ENCODE measurements around the gene CAPN14. TPM values are rescaled to one million over a fixed set of nuclear protein-coding genes. Genes with fewer than 3 reads are reported as not detected.
A peak's percentile ranks its signal among the peaks of the same experiment; 100 is the strongest.

The CAPN14 gene
- polyA plus RNA-seq, 1 experiment, result 0.09 TPM

DNA sequence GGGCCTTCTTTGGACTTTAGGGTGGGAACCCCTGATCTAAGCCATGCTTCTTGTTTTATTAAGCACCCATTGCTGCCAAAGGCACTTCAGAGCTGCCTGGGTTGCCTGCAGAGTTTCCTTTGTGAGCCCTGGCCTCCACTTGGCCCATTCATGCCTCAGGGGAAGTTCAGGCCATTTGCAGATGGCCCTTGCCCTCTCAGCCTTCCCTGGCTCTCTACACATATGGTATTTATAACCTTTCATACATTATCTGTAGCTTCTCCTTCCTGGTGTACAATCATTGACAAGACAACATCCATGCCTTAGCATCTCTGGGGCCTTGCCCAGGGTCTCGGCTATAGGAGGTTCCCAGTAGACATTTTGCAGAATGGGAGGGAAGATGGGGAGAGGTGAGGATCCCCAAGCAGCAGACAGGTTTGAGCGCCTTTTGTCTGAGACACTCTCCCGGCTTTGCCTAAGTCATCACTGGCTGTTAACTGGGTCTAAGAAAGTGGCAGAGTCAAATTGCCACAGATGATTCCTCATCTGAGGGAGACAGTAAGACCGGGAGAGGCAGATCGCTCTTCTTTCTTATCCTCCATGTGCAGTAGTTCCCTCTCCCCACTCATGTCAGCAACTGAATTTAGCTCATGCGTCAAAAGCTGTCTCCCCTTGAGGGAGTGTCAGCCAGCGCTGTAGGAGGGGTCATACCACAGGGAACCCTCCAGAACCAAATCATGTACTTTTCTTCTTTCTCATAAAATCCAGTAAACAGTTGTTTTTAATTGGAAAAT is 19.3 kb upstream of the CAPN14 start:
- no peak overlapping the region for H3K27ac ChIP-seq (ENCODE audit: low read depth, low read length)
- no peak for TF ChIP-seq CTCF (IDR thresholded peaks at IDR 0.05; ENCODE audit: low read depth, low read length)
- H3K27me3 ChIP-seq (ENCODE audit: control insufficient read depth, insufficient read depth, low read length), result peaks cover 4% of the 10 kb centered on the region
- H3K4me3 ChIP-seq (ENCODE audit: low read depth, low read length), result peak overlapping the region; percentile 14; the same call in 1 of the 2 replicates
- ChIA-PET CTCF (interaction anchor here (0.7 to 1.1 kb wide), 3 partner anchors 67 to 287 kb away, joined by 3 to 8 read pairs (median 4); no protein-coding TSS in a partner anchor), POLR2A (no interaction called here)
- H3K9me3 ChIP-seq (ENCODE audit: control insufficient read depth, insufficient read depth, low read length), result peaks cover 4% of the 10 kb centered on the region; the same call in 1 of the 2 replicates
- DNase-seq (ENCODE audit: low read depth, low spot score), result no peak

- POLR2A ChIA-PET, result interaction anchor here (0.6 to 2.3 kb wide), 3 partner anchors 81 to 84 kb away, joined by 3 to 9 read pairs (median 4); no protein-coding TSS in a partner anchor
- peak; percentile 78 for DNase-seq (ENCODE audit: low read depth, low spot score)
- CTCF ChIA-PET, result interaction anchor here (0.7 to 4.9 kb wide), 2 partner anchors 97 to 905 kb away, joined by 3 to 71 read pairs; no protein-coding TSS in a partner anchor
Observed at GRCh38 chr2:31235504-31235902, 18.2 kb upstream of the CAPN14 start.

DNA sequence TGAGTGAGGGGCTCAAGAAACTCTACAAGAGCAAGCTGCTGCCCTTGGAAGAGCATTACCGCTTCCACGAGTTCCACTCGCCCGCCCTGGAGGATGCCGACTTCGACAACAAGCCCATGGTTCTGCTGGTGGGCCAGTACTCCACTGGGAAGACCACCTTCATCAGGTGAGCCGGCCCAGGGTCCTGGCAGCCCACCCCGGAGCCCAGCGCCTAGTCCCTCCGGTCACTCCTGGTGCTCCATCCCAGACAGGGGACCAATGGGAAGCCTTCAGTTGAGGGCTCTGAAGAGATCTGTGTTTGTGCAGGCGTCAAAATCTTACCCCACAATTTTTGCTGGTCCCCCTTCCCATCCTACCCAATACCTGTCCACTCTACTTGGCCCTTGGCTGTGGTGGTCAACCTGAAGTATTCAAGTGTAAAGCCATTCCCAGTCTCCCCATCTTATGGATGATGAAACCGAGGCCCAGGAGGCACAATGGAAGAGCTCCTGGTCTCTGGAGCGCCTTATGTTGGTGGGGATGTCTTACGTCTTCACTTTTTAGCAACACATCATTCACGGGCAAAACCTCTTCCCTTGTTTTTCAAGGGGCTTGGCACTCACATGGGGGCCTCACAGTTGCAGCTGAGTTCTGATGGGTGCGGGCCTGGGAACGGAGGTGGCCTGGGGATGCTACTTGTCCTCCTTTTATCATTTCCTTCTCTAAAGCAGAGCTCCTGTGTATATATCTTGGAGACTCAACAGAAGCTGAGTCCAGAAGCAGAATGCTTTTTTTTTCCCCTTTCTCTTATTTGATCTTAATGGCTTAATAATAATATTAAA is 17.6 kb upstream of the CAPN14 start:
- DNase-seq (ENCODE audit: low read depth, low spot score), result no peak
- H3K4me3 ChIP-seq (ENCODE audit: low read depth, low read length), result peak overlapping the region; percentile 83
- H3K27ac ChIP-seq (ENCODE audit: low read depth, low read length), result no peak overlapping the region
- CTCF ChIA-PET, result interaction anchor here (0.7 to 4.9 kb wide), 3 partner anchors 40 to 905 kb away, joined by 3 to 71 read pairs (median 5); no protein-coding TSS in a partner anchor
- no peak for TF ChIP-seq CTCF (IDR thresholded peaks at IDR 0.05; ENCODE audit: low read depth, low read length)
- peaks cover 8% of the 10 kb centered on the region for H3K27me3 ChIP-seq (ENCODE audit: control insufficient read depth, insufficient read depth, low read length)
- POLR2A ChIA-PET, result interaction anchor here (0.6 to 2.3 kb wide), 3 partner anchors 81 to 84 kb away, joined by 3 to 9 read pairs (median 4); no protein-coding TSS in a partner anchor
- peaks cover 3% of the 10 kb centered on the region; the same call in 1 of the 2 replicates for H3K9me3 ChIP-seq (ENCODE audit: control insufficient read depth, insufficient read depth, low read length)

More at GRCh38 chr2:31235504-31235902, 18.2 kb upstream of the CAPN14 start:
- Histone ChIP-seq H3K4me3 (ENCODE audit: low read depth, low read length) (peak overlapping the region; percentile 83), H3K9me3 (ENCODE audit: control insufficient read depth, insufficient read depth, low read length) (peaks cover 4% of the 10 kb centered on the region; the same call in 1 of the 2 replicates), H3K27me3 (ENCODE audit: control insufficient read depth, insufficient read depth, low read length) (peaks cover 4% of the 10 kb centered on the region), H3K27ac (ENCODE audit: low read depth, low read length) (peak overlapping the region; percentile 11)
- no peak for TF ChIP-seq CTCF (IDR thresholded peaks at IDR 0.05; ENCODE audit: low read depth, low read length)

DNA sequence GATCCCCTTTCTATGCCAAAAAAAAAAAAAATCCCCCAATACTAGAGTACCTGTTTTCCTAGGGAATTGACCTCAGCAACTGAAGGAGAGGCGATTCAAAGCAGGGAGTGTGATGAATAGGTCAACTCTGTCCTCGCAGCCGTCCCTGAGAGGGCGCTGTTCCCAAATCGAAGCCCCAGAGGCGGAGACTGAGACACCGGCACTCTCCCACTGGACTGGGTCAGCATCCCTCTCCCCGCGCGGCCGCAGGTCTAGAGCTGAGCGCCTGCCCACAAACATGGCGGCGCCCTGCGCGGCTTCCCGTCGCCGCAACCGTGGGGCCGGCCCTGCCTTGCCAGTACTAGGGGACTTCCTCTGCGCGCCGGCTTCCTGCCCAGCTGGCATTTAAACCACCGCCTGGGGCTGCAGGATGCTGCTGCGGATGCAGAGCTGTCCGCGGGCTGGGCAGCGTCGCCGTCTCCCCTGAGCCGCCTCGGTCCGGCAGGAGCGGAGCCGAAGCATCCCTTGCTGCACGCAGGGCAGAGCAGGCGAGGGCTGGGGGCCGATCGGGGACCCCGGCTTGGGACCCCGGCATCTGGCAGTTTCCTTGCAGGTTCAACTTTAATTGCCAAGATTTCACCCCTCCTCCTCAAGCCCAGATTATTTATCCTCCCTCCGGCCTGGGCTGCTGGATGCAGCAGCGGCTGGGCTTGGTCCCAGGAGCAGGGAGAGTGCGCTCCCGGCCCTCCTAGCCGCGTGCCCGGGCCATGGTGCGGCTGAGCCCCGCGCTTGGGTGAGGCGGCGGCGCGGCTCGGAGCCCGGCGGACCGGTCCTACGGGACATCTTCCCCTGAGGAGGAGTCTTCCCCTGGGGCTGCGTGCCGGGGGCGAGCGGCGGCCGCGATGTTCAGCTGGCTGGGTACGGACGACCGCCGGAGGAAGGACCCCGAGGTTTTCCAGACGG is 16.7 kb upstream of the CAPN14 start, which contains the start of gene EHD3:
TSS of gene EHD3 (plus strand) at position 412 of the 942 bp plus-strand sequence. CDS start at position 882, 470 bp downstream.
- ChIA-PET POLR2A (interaction anchor here (0.5 to 2.3 kb wide), 6 partner anchors 41 to 1069 kb away, joined by 3 to 9 read pairs (median 3); no protein-coding TSS in a partner anchor), CTCF (interaction anchor here (0.6 to 4.9 kb wide), 35 partner anchors 9 to 952 kb away, joined by 3 to 71 read pairs (median 4); no protein-coding TSS in a partner anchor)
- peak; percentile 77 for DNase-seq (ENCODE audit: low read depth, low spot score)
- H3K4me3 ChIP-seq (ENCODE audit: low read depth, low read length), result peak within 1 kb of the TSS; percentile 83
- H3K27ac ChIP-seq (ENCODE audit: low read depth, low read length), result peak within 1 kb of the TSS; percentile 52
- TF ChIP-seq CTCF (IDR thresholded peaks at IDR 0.05; ENCODE audit: low read depth, low read length), result peak; percentile 76
- no peaks in the 10 kb centered on the region; the same call in 1 of the 2 replicates for H3K9me3 ChIP-seq (ENCODE audit: control insufficient read depth, insufficient read depth, low read length)
- H3K27me3 ChIP-seq (ENCODE audit: control insufficient read depth, insufficient read depth, low read length), result peaks cover 11% of the 10 kb centered on the region
